Erythroblast (primary cell): Measurements from ENCODE around the gene GATAD2B.
"Not testable (repeated sequence)": the region's sequence is repeated elsewhere in the genome, so short reads cannot be mapped to it uniquely, and the experiment has no call there.

Experiments used
- DNase-seq, 2 experiments: peaks; one replicate each; lab custom pipeline; 2025; lab: John Stamatoyannopoulos, UW
- GATA1 ChIP-seq: IDR thresholded peaks from 2 replicates; pipeline ENCODE4 v1.6.1; 2011; ENCODE audit warnings: low read depth, mild to moderate bottlenecking, control low read depth, low read length, moderate library complexity
- POLR2A ChIP-seq: IDR thresholded peaks from 2 replicates; pipeline ENCODE4 v1.6.1; 2011; ENCODE audit warnings: mild to moderate bottlenecking, low read length

GATAD2B gene

GRCh38 chr1:153793973-153794615 lies 128.7 kb downstream of the GATAD2B start:
- TF ChIP-seq GATA1 (no peak), POLR2A (no peak)
- no peak for DNase-seq

- TF ChIP-seq GATA1 (no peak), POLR2A (no peak)
- DNase-seq = no peak
Measured at GRCh38 chr1:153793261-153793972, 129.4 kb downstream of the GATAD2B start.

GRCh38 chr1:153792631-153793041 lies 130.1 kb downstream of the GATAD2B start:
- DNase-seq = no peak
- TF ChIP-seq GATA1 (no peak), POLR2A (no peak)

GRCh38 chr1:153791648-153792253 lies 131.0 kb downstream of the GATAD2B start:
- no peak for DNase-seq
- TF ChIP-seq POLR2A = no peak

GRCh38 chr1:153790966-153791647 lies 131.7 kb downstream of the GATAD2B start:
- DNase-seq = peak; percentile 36 to 70
- TF ChIP-seq GATA1 (no peak), POLR2A (no peak)

GRCh38 chr1:153790313-153790965 lies 132.3 kb downstream of the GATAD2B start:
- DNase-seq = no peak
- TF ChIP-seq GATA1 = no peak

GRCh38 chr1:153789478-153790034 lies 133.2 kb downstream of the GATAD2B start:
- TF ChIP-seq POLR2A (no peak), GATA1 (no peak)
- DNase-seq = no peak

GRCh38 chr1:153786038-153786790 lies 136.6 kb downstream of the GATAD2B start:
- no peak for DNase-seq
- TF ChIP-seq GATA1 (no peak), POLR2A (no peak)

GRCh38 chr1:153783233-153784190 lies 139.3 kb downstream of the GATAD2B start:
- peak; percentile 95 to 96 for DNase-seq
- TF ChIP-seq POLR2A (peak; percentile 98), GATA1 (no peak)

- DNase-seq = not testable (repeated sequence)
Measured at GRCh38 chr1:153782648-153783047, 140.1 kb downstream of the GATAD2B start.

- TF ChIP-seq POLR2A (no peak), GATA1 (no peak)
- DNase-seq = no peak
Measured at GRCh38 chr1:153780551-153780950, 142.2 kb downstream of the GATAD2B start.

- peak in 1 of 2 experiments; percentile 10 for DNase-seq
- no peak for TF ChIP-seq GATA1
- TF ChIP-seq POLR2A = no peak
Measured at GRCh38 chr1:153779781-153780541, 142.8 kb downstream of the GATAD2B start.
